HG03565 (cell line): ENCODE results near the gene UBL7.

ENCODE experiments used
- ATAC-seq: cut with Tn5 transposase; IDR thresholded peaks from one replicate; pipeline ENCODE4 v1.9.1; 2021; ENCODE audit warnings: mild to moderate bottlenecking, moderate library complexity; ENCODE audit not compliant: unreplicated experiment

UBL7 gene

DNA sequence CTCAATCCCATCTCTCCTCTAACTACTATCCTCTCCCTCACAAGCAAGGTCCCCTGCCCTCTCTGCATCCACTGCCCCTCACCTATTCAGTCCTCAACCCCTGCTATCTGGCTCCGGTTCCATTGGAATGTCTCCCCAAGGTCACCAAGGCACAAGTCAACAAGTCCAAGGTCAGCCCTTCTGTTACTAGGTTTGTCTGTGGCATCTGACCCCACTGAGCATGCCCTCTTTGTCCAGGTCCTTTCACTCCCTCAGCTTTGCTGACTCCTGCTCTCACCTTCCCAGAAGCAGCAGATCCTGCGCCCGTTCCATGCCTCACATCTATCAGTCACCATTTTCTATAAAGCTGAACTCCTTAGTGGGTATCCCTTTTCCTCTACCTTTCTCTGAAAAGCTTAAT is 18.9 kb downstream of the UBL7 start:
- no peak for ATAC-seq

DNA sequence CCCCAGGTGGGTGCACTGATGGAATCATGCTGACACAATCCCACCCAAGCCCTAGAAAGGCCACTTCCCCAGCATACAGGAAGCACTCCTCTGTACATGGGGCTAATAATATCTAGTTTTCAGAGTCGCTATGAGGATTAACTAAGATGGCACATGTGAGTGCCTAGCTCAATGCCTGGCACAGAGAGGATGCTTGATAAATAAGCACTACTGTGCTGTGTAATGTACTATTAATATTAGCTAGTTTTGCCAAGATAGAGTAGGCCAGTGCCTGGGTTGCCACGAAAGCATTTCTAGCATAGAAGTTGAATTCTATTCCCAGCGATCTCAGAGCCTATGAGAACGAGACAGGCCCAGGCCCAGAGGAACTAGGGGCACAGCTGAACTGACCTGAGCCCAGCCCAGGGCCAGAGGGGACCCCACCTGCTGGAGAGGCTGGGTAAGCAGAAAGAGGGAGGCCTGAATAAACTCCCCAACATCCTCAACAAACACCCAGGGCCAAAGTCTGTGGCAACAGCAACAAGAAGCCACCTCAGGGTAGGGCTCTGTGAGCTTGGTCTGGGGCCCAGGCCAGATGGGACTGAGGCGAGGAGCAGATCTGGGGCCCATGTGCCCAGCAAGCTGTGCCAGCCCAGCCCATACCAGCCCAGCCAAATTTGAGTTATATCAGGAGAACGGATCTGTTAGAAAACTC is 19.6 kb downstream of the UBL7 start:
- no peak for ATAC-seq

DNA sequence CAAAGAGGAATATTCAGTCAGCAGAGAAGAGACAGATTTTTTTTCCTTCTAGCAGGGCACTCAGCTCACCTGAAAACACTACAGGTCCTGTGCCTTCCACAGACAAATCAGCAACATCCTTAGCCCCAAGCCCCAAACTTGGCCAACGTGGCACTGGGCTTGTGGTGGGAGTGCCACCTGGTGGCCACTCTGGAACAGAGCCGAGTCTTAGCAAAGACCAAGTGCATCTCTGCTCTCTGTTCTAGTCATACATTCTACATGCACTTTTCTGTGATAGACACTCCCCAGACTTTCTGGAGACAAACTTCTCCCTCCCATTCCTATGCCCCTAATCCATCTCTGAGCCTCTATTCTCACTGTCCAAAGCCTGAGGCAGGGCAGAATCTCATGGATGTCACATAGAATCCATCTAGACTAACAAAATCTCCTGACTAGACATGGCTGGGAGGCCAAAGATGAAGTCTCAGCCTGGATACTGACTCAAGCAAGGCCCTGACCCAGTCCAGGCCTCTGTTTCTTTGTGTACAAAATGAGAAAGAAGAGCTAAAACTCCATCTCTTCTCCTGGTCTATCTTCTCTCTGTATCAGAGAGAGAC is 22.1 kb downstream of the UBL7 start:
- peak; percentile 48 for ATAC-seq

DNA sequence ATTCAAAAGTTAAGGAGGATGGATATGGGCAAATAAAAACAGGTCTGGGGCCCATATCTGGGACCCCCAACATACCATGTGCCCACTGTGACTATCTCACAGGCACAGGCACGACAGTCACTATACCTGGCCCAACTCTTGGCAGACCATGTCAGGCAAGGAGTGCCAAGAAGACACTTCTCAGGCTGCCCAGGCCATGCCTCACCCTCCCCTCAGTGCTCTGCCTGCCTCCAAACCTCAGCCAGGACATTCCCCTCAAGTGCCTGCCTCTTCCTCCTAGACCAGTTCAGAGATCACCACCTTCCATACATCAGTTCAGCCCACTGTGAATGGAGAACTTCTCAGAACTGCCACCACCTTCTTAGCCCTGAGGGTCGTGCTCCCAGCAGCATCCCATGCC is 22.8 kb downstream of the UBL7 start:
- ATAC-seq, result no peak

DNA sequence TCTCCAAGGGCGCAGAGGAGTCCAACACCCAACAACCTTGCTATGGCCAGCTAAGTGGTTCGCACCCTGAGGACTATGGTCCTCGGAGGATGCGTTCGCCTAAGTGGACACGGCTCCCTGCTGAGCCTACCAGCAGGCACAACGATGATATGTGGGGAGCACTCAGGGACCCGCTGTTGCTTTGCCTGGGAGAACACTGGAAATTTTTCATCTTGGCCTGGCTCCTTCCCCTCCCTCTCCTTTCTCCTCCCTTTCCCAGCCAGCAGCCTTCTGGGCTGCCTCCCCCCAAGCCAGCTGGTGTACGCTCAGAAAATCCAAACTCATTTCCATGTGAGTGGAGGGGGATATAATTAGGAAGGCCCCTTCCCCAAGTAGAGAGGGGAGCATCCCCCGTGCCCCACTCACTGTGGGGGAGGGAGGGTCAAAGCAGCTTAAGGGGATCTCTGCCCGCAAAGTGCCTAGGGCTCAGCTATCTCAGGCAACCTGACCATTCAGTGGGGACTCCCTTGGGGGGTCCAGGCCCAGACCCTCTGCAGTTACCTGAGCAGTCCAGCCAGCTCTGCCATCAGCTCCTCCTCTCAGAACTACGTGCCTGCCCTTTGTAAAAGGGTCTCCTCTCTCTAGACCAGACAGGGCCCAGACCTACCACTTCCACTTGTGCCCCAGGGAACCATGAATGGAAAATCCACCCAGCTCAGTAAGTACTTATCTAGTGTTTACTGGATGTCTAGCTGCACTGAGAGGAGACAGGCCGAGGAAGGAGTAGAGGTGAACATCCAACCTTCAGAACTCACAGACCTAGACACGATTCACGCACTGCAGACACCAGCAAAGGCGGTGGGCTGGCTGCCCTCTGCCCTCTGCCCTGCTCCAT is 26.5 kb downstream of the UBL7 start:
- ATAC-seq, result no peak

DNA sequence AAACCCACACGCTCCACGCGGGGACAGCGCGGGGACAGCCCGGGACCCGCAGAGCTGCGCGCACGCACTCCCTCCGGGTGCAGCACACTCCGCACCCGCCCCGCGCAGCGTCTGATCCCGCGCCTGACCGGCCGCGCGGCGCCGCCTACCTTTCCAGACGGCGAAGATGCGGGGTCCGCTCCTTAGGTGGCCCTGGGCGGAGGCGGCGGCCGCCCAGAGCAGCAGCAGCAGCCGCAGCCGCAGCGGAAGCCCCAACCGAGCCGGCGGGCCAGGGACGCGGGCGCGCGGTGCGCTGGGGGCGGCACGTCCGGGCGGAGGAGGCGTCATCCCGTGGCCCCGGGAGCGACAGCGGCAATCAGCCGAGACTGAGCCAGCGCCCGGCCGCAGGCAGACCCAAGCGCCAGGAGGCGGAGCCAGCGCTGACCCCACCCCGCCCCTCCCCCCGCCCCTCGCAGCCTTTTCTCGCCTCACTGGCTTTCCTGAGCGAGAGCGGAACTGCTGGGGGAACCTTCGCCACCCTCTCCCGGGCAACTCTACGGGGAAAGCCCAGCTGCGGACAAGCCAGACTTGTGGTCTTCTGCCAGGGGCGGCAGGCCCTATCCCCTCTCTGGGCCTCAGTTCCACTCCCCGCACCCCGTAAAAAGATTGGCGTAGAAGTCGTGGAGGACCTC is 27.2 kb downstream of the UBL7 start, which contains the start of gene SEMA7A:
SEMA7A (minus strand) TSS at position 367 of the 671 bp plus-strand sequence; CDS start at position 327, 40 bp downstream.
- ATAC-seq, result peak; percentile 44

DNA sequence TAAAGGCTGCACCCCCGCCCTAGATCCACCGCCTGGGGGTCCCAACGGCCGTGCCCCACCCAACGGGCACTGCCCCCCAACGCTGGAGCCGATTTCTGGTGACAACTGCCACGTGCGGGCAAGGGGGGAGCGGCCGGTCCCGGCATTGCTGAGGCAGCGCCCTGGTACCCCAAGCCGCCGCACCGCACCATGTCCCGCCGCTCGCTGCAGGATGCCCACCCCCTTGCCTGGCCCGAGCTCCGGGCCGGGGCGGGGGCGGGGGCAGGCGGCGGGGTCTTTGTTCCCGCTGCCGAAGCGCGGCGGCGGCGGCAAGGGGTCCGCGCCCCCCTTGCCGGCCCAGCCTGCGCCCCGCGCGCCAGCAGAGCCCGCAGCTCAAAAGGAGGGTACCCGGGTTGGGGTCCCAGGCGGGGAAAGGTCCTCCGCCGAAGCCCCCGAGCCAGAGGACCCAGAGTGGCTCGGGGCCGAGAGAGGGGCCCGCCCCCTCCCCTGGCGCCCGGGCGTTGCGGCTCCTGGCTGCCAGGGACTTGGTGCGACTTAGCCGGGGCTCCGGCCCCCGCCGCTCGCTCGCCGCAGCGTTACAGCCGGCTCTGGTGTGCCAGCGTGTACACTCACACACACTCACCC is 27.9 kb downstream of the UBL7 start:
- no peak for ATAC-seq

DNA sequence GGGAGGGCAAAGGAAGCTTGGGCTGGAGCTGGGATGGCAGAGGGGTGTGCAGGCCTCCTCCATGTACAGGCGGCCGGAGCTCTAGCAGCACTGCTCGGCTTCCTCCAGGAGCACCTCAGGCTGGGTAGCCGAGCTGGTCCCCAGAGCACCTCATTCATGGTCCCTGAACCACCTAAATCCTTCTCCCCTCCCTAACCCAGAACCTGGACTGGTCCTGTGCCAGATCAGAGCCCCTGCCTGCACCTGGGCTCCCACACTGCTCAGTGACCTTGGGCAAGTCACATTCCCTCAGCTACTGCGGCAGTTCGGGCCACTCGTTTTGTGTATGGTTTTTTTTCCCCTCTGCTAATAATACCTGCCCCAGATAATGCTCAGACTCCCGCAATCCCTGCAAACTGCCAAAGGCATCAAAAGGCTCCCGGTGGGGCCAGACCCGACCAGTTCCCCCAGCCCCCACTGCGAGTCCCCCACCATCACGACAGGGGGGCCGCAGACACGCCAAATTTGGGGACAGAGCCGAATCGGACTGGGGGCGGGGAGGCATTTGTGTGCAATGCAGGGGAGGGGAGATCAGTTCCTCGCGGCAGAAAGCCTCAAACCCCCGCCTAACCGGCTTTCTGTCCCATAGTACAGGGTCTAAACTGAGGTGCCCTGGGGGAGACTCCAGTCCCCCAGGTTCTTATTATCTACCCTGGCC is 28.5 kb downstream of the UBL7 start:
- ATAC-seq, result no peak

DNA sequence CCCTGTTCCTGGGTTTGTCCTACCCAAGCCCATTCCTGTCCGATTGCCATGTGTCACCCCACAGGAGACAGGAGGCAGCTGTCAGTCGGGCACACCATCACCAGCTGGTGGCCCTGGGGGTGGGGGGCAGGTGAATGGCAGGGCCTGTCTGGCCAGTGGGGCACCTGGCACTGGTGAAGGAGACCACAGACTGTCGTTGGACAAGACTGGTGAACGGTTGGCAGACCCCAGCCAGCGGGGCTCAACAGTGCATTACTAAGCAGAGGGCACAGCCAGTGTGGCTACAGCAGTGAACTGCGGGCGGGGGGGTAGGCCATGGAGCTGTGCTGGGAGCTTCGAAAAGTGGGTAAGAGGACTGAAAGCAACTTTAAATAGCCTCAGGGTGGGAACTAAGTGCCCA is 29.3 kb downstream of the UBL7 start:
- no peak for ATAC-seq

DNA sequence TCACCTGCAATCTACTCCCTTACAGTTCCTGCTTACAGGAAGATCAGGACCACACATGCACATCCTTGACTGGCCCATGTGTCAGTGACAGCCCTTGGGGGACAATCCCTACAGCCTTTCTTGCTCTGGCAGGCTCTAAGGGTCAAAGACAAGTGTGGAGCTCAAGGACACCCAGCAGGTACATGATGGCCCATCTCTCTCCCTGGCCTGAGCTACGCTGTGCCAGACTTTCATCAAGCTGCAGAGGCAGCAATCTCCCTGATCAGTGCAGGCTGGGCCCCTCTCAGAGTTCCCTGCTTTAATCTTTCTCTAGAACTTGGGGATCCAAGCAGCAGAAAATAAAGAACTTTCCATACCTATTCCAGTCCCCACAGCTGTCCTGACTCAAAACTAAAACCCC is 29.8 kb downstream of the UBL7 start:
- ATAC-seq, result no peak

DNA sequence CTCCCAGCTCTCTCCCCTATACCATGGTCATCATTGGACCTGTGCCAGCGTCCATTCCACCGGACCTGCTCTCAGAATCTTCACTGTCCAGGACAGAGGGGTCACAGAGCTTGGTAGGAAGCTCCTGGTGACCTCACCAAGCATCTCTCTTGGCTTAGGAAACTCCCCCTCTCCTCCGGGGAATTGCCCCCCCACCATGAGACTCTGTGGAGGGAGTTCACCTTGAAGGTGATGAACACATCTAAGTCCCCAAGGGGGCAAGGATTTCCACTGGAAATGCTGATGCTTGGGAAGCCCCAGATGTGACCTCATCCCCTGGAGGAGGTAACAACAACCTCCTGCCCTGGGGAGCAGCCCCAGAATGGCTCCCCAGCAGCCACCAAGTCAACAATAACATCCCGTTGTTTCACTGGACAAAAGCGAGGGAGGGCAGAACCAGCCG is 30.4 kb downstream of the UBL7 start:
- no peak for ATAC-seq

DNA sequence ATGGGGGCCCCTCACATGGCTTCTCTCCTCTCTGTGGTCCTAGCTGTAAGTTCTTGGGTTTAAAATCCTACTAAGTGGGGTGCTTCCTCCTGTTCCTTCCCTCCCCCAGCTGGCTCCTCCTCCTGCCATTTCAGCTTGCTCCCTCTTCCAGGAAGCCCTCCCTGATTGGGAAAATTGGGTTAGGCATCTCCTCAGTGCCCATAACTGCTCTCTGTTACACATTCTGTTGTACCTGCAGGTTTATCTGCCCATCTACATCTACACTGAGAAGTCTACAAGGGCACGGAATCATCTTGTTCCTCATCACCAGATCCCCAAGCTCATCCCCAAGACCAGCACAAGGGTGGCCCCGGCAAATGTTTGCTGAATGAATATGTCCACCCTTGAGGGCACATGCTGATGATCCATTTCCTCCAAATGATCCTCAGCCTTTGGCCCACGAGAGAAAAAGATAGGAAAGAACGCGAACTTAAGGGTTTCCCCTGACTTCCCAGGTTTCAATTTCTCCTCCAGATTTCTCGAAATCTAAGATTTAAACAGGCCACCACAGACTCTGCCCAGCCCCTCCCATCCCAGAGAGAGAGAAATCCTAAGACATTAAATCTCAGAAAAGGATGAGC is 31.1 kb downstream of the UBL7 start:
- ATAC-seq, result no peak

DNA sequence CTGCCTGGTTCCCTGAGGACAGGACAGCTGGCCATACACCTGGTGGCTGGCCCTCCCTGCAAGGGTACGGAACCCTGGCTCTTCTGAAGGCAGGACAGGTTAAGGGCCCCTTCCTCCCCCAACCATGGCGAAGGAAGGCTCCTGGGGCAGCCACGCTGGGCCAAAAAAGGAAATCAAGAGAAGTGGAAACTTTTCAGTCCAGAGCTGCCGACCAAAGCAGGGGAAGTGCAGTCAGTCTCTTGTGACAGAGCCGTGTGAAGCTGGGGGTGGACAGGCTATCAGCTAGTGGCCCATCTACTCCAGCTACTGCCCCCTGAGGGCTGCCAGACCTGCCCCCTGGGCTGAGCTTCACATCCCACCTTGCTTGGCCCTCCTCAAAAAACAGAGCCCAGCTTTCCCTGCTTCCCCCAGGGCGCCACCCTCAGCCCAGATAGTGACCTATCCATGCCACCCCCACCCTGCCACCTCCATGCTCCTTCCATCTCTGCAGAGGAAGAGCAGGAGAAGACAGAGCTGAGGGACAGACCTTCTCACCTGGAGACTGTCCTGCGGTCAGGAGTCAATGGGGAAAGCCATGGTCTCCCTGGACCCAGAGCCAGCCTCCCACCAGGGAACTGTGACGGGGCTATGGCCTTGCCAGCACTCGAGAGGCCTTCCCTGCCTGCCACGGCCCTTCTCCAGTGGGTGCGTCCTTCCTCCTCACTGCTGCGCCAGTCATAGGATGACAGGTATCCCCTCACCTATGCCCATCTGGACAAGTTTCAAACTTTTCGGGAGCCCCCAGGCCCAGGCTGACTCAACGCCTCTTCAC is 31.8 kb downstream of the UBL7 start:
- no peak for ATAC-seq

DNA sequence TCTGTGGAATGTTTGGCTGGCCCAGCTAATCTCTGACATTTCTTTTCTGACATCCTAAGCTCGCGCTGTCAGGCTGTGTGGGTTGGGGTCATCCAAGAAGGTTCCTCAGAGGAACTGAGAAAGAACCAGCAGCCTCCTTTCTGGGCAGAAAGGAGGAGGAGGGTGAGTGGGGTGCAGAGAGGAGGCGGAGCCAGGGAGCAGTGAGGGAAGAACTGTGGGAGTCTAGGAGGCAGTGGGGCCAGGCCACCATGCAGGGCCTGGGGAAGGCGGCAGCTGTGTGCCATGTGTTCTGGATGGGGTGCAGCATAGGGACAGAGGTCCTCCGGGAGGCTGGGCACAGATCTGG is 32.5 kb downstream of the UBL7 start:
- ATAC-seq, result no peak

DNA sequence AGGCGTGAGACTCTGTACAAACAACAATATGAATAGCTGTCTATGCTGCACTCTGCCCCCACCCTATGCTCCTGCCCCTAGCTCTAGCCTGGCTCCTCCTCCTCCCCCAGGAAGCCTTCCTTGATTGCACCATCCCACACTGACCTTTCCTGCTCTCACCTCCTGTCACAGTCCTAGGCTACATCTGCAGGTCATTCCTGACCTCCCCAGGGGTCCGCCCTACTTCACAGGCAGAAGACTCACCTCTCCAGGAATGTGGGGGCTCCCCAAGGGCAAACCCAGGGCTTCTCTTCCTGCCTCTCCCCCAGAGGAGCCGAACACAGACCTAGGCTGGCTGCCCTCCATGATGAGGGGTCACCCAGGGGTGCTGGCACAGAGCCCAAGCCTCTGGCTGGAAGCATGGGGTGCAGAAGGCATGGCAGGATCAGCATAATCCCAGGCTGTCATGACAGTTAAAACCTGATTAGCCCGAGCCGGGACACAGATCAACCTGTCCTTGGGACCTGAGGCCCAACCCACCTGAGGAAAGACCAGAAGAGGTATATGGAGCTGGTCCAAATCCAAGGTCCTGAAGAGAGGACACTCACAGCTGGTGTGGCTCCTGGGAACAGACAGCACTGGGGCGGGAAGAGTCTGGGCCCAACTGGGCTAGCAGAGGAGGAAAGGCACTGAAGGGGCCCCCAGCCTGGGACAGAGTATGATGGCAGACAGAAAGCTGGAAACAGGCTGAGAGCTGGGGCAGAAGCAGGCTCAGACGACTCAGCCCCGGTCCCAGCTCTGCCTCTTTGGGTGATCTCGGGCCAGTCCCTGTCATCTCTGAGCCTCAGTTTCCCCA is 33.1 kb downstream of the UBL7 start:
- ATAC-seq, result no peak

DNA sequence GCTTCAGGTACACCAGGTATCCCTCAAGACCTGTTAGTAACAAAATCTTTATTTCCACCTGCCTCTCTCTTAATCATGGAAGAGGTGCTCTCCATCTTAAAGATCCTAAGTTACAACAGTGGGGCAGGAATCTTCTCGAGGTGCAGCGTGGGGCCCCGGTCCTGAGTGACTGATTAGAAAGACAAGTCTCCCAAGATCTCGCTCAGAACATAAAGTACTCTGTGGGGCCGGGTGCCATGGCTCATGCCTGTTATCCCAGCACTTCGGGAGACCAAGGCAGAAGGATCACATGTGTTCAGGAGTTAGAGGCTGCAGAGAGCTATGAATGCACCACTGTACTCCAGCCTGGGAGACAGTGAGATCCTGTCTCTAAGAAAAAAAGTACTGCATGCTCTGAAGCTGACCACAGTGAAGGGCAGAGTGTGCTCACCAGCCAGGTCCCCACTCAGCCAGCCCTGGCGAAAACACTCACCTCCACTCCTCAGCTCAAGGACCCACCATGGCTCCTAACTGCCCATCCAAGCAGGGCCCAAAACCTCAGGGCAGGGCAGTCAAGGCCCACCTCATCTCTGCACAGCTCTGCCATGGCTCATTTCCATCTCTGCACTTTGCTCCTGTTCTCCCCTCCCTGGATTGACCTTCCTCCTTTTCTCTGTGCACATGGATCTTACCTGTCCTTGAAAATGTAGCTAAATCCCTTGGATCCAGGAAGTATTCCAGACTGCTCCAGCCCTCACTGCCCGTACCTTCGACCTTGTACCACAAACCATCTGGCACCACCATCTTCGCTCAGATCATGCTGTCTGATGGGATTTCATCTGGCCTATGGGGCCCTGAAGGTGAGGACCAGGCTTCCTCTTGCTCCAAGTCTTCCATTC is 34.3 kb downstream of the UBL7 start:
- no peak for ATAC-seq

DNA sequence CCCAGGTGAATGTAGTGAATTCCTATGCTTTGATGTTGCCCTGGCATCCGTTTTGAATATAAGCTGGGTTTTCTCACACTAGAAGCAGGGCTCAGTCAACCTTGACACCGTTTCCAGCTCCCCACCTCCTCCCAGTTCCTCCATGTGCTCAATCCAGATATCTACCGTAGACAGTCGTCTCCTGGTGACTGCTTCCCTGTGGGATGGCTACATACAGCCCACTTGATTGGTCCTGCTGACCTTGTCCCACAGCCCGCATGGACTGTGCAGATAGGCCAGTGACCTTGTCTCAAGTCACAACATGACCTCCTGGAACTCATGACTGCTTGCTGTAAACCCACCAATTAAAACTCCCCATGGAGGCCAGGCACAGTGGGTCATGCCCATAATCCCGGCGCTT is 35.3 kb downstream of the UBL7 start:
- no peak for ATAC-seq
